K562 (cell line): ENCODE measurements around the gene MPV17L2. TPM values are rescaled to one million over a fixed set of nuclear protein-coding genes. Genes with fewer than 3 reads are reported as not detected.
A peak's percentile ranks its signal among the peaks of the same experiment; 100 is the strongest.

Experiments
- BRCA1 ChIP-seq, 2 experiments: fragments of 450-650 bp in 1 of 2; sonication (generic) in 1 of 2; formaldehyde crosslinking in 1 of 2; IDR thresholded peaks; 2 replicates each; pipeline versions ENCODE4 v1.5.0 to v1.6.1; 2017 to 2020; ENCODE audit warnings: mild to moderate bottlenecking in 1 of 2, missing genetic modification reagents in 1 of 2
- ERF ChIP-seq: fragments of 450-650 bp; formaldehyde crosslinking; IDR thresholded peaks from 2 replicates; pipeline ENCODE4 v1.4.0; 2020; ENCODE audit warnings: mild to moderate bottlenecking, mixed read lengths
- ESRRB ChIP-seq: fragments of 250-450 bp; sonication (Bioruptor Pico); IDR thresholded peaks from 2 replicates; pipeline ENCODE4 v1.5.0; 2020; ENCODE audit warnings: mild to moderate bottlenecking, moderate library complexity, borderline replicate concordance
- ETV5 ChIP-seq: sonication (generic); formaldehyde crosslinking; IDR thresholded peaks from 2 replicates; pipeline ENCODE4 v1.4.0; 2020; ENCODE audit warnings: low read depth, mild to moderate bottlenecking, missing genetic modification reagents
- HMBOX1 ChIP-seq: sonication (generic); IDR thresholded peaks from 2 replicates; pipeline ENCODE4 v1.6.1; 2016
- JUN ChIP-seq, 2 experiments: sonication (generic) in 1 of 2; formaldehyde crosslinking in 1 of 2; IDR thresholded peaks; 2 replicates each; pipeline versions ENCODE4 v1.6.1 to v1.8.0; 2012 to 2022; ENCODE audit warnings: borderline replicate concordance in 2 of 2, mild to moderate bottlenecking in 2 of 2, improper control_type of control experiment in 1 of 2, low read depth in 1 of 2, low read length in 1 of 2, missing genetic modification reagents in 1 of 2
- MEIS2 ChIP-seq: fragments of 450-650 bp; IDR thresholded peaks from 2 replicates; pipeline ENCODE4 v1.6.1; 2014; ENCODE audit warnings: mild to moderate bottlenecking; ENCODE audit not compliant: partially characterized antibody
- NCOA1 ChIP-seq: fragments of 450-650 bp; IDR thresholded peaks from 2 replicates; pipeline ENCODE4 v1.6.1; 2016; ENCODE audit warnings: low read depth
- NCOR1 ChIP-seq: fragments of 450-650 bp; IDR thresholded peaks from 2 replicates; pipeline ENCODE4 v1.6.1; 2016; ENCODE audit warnings: mild to moderate bottlenecking, moderate library complexity
- NEUROD1 ChIP-seq: fragments of 150-350 bp; IDR thresholded peaks from 2 replicates; pipeline ENCODE4 v1.6.1; 2014; ENCODE audit warnings: borderline replicate concordance, low read length, low read depth; ENCODE audit not compliant: partially characterized antibody
- PHF8 ChIP-seq: fragments of 200-600 bp; sonication (generic); IDR thresholded peaks from 2 replicates; pipeline ENCODE4 v1.6.1; 2012; ENCODE audit warnings: mixed run types, mild to moderate bottlenecking, inconsistent platforms, low read length, moderate library complexity, borderline replicate concordance
- PPARD ChIP-seq: fragments of 250-450 bp; sonication (Bioruptor Pico); IDR thresholded peaks from 2 replicates; pipeline ENCODE4 v1.8.0; 2022; ENCODE audit warnings: inconsistent platforms, mild to moderate bottlenecking, moderate library complexity
- SNIP1 ChIP-seq: fragments of 450-650 bp; IDR thresholded peaks from 2 replicates; pipeline ENCODE4 v1.7.1; 2017; ENCODE audit warnings: low read depth, mild to moderate bottlenecking
- TARDBP ChIP-seq: fragments of 450-650 bp; IDR thresholded peaks from 2 replicates; pipeline ENCODE4 v1.6.1; 2016
- THAP12 ChIP-seq: fragments of 250-450 bp; sonication (Bioruptor Pico); IDR thresholded peaks from 2 replicates; pipeline ENCODE4 v1.9.0; 2021; ENCODE audit warnings: mild to moderate bottlenecking, inconsistent platforms
- YBX1 ChIP-seq: fragments of 450-650 bp; IDR thresholded peaks from 2 replicates; pipeline ENCODE4 v1.7.1; 2016; ENCODE audit warnings: mild to moderate bottlenecking
- ZHX1 ChIP-seq: fragments of 150-350 bp; conservative IDR thresholded peaks from 2 replicates; pipeline ENCODE4 v1.6.1; 2014; ENCODE audit warnings: low read length
- ZNF41 ChIP-seq: fragments of 250-450 bp; sonication (Bioruptor Pico); conservative IDR thresholded peaks from 2 replicates; pipeline ENCODE4 v1.4.0; 2020; ENCODE audit warnings: mild to moderate bottlenecking
- ZNF707 ChIP-seq: fragments of 250-450 bp; sonication (Bioruptor Pico); conservative IDR thresholded peaks from 2 replicates; pipeline ENCODE4 v1.8.0; 2022; ENCODE audit warnings: inconsistent platforms, mild to moderate bottlenecking, moderate library complexity
- ZNF830 ChIP-seq: fragments of 250-450 bp; sonication (Bioruptor Pico); IDR thresholded peaks from 2 replicates; pipeline ENCODE4 v1.5.0; 2021; ENCODE audit warnings: mild to moderate bottlenecking
- polyA plus RNA-seq, 8 experiments: library from polyadenylated mRNA; depleted of rRNA in 4 of 8; stranded (reverse) in 5 of 8; unstranded in 3 of 8; fragments of >200 nt; fragmentation: Nextera tagmentation in 2 of 8; fragmentation: Illumina TruSeq in 1 of 8; extraction: Ambion mirVana in 2 of 8; extraction: Trizol in 1 of 8; gene quantifications; 2 replicates each; pipeline versions ENCODE4 v1.2.1 to v1.2.3, GENCODE V29; 2011 to 2014; ENCODE audit warnings: inconsistent platforms in 1 of 8, missing spikeins in 1 of 8
- total RNA-seq, 7 experiments: library from RNA; depleted of rRNA in 6 of 7; stranded (reverse); fragments of >200 nt in 6 of 7; fragmentation: Illumina TruSeq in 2 of 7; extraction: Trizol in 2 of 7; gene quantifications; 2 replicates each; pipeline versions ENCODE4 v1.2.1 to v1.2.3, GENCODE V29; 2011 to 2021; ENCODE audit warnings: low replicate concordance in 1 of 7
- TF ChIP-seq, protein P1 (sequence below): IDR thresholded peaks from 2 replicates; pipeline ENCODE4 v1.6.1; 2014; ENCODE audit warnings: antibody characterized with exemption

Gene MPV17L2
- total and polyA plus RNA-seq, 9 of the 15 experiments (the other 6 are each of a cell fraction or from before 2014, with no cell fraction given) = 10.6 to 60.2 (median 28.5) TPM

DNA sequence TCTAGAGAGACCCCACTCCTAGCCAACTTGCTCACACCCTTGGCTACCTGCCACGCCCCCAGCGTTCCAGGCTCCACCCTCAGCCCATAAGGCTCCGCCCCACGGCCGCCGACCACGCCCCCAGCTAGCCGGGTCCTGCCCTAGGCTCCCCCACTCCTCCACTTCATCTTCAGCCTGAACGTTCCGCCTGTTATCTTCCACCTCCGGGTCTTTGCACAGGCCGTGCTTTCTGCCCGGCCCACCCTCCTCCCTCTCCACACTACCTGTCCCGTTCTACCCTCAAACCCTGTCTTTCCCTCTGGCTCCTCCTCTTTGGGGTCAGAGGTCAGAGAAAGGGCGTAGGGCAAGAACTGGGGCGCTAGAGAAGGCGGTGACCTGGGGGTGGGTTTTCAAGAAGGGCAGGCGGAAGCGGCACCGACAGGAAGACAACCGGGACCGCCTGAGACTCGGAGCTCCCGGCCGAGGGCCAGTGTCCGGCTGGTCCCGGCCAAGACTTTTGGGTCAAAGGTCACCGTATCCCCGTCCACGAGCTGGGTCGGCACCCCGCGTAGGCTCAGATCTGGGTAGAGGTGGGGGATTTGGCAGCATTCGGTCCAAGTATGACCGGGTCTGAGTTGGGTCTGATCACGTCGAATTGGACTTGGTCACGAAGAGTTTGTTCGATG, 31.0 kb downstream of the MPV17L2 start (continued):
- TF ChIP-seq ZHX1 = no peak
- no peak for TF ChIP-seq ZNF830 (CRISPR knock-in tag)
- no peak for TF ChIP-seq ERF (CRISPR knock-in tag)
- TF ChIP-seq NEUROD1 = peak; percentile 98
- TF ChIP-seq PPARD (CRISPR knock-in tag) = no peak
- TF ChIP-seq ESRRB (CRISPR knock-in tag) = no peak
- TF ChIP-seq JUN (IDR thresholded peaks at IDR 0.05; ENCODE audit: borderline replicate concordance, low read depth, low read length) = no peak
- no peak for TF ChIP-seq JUN (CRISPR knock-in tag; IDR thresholded peaks at IDR 0.05; ENCODE audit: borderline replicate concordance)
- peak; percentile 95 for TF ChIP-seq NCOA1
- TF ChIP-seq TARDBP = peak; percentile 82; the same call in 1 of the 2 replicates
- TF ChIP-seq BRCA1 (IDR thresholded peaks at IDR 0.05) = no peak
- no peak for TF ChIP-seq BRCA1 (CRISPR knock-in tag; IDR thresholded peaks at IDR 0.05)
- TF ChIP-seq, protein P1, sequence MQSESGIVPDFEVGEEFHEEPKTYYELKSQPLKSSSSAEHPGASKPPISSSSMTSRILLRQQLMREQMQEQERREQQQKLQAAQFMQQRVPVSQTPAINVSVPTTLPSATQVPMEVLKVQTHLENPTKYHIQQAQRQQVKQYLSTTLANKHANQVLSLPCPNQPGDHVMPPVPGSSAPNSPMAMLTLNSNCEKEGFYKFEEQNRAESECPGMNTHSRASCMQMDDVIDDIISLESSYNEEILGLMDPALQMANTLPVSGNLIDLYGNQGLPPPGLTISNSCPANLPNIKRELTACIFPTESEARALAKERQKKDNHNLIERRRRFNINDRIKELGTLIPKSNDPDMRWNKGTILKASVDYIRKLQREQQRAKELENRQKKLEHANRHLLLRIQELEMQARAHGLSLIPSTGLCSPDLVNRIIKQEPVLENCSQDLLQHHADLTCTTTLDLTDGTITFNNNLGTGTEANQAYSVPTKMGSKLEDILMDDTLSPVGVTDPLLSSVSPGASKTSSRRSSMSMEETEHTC = no peak
- TF ChIP-seq PHF8 = peak; percentile 74; the same call in 1 of the 2 replicates
- TF ChIP-seq NCOR1 = peak; percentile 51; the same call in 1 of the 2 replicates
- TF ChIP-seq YBX1 = no peak
- TF ChIP-seq ZNF707 (CRISPR knock-in tag) = no peak
- TF ChIP-seq HMBOX1 = peak; percentile 35; the same call in 1 of the 2 replicates
- no peak for TF ChIP-seq THAP12 (CRISPR knock-in tag)
- TF ChIP-seq ETV5 (CRISPR knock-in tag) = peak; percentile 55; the same call in 1 of the 2 replicates
- peak; percentile 15 for TF ChIP-seq MEIS2
- no peak for TF ChIP-seq ZNF41 (CRISPR knock-in tag)
- TF ChIP-seq SNIP1 = no peak
